HEK293 (cell line): ENCODE results near the gene CMIP.

Source experiments
- ZNF626 ChIP-seq: fragments of 450-650 bp; sonication (Bioruptor Pico); formaldehyde crosslinking; IDR thresholded peaks from 2 replicates; pipeline ENCODE4 v1.5.1; 2018; ENCODE audit warnings: missing biosample characterization, missing genetic modification characterization, inconsistent platforms
- TF ChIP-seq, protein P1 (sequence below): fragments of 450-650 bp; formaldehyde crosslinking; IDR thresholded peaks from 2 replicates; pipeline ENCODE4 v1.5.1; 2016; ENCODE audit warnings: missing biosample characterization, missing genetic modification characterization
- TF ChIP-seq, protein P2 (sequence below): fragments of 450-650 bp; formaldehyde crosslinking; IDR thresholded peaks from 2 replicates; pipeline ENCODE4 v1.5.1; 2016; ENCODE audit warnings: missing biosample characterization, missing genetic modification characterization

DNA sequence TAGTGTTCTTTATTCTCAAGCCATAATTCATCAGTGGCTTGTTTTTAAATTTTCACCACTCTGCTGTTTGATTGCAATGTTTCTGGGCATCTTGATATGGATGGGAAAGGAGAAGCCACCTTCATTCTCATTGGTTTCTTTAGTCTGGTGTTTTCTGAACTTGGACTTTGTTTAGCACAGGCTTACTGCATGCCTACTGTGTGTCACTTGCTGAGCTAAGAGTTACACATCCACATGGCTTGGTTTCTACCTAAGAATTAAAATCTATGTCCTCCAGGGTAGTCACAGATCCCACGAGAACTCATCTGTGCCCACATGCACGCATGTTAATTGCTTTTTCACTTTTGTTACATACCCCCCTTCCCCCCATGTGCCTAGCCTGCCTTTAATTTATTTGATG lies 4.6 kb downstream of the CMIP start:
- TF ChIP-seq, protein P1, sequence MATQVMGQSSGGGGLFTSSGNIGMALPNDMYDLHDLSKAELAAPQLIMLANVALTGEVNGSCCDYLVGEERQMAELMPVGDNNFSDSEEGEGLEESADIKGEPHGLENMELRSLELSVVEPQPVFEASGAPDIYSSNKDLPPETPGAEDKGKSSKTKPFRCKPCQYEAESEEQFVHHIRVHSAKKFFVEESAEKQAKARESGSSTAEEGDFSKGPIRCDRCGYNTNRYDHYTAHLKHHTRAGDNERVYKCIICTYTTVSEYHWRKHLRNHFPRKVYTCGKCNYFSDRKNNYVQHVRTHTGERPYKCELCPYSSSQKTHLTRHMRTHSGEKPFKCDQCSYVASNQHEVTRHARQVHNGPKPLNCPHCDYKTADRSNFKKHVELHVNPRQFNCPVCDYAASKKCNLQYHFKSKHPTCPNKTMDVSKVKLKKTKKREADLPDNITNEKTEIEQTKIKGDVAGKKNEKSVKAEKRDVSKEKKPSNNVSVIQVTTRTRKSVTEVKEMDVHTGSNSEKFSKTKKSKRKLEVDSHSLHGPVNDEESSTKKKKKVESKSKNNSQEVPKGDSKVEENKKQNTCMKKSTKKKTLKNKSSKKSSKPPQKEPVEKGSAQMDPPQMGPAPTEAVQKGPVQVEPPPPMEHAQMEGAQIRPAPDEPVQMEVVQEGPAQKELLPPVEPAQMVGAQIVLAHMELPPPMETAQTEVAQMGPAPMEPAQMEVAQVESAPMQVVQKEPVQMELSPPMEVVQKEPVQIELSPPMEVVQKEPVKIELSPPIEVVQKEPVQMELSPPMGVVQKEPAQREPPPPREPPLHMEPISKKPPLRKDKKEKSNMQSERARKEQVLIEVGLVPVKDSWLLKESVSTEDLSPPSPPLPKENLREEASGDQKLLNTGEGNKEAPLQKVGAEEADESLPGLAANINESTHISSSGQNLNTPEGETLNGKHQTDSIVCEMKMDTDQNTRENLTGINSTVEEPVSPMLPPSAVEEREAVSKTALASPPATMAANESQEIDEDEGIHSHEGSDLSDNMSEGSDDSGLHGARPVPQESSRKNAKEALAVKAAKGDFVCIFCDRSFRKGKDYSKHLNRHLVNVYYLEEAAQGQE (tag by site-specific recombination) = no peak
- TF ChIP-seq ZNF626 (tag by site-specific recombination) = no peak
- TF ChIP-seq, protein P2, sequence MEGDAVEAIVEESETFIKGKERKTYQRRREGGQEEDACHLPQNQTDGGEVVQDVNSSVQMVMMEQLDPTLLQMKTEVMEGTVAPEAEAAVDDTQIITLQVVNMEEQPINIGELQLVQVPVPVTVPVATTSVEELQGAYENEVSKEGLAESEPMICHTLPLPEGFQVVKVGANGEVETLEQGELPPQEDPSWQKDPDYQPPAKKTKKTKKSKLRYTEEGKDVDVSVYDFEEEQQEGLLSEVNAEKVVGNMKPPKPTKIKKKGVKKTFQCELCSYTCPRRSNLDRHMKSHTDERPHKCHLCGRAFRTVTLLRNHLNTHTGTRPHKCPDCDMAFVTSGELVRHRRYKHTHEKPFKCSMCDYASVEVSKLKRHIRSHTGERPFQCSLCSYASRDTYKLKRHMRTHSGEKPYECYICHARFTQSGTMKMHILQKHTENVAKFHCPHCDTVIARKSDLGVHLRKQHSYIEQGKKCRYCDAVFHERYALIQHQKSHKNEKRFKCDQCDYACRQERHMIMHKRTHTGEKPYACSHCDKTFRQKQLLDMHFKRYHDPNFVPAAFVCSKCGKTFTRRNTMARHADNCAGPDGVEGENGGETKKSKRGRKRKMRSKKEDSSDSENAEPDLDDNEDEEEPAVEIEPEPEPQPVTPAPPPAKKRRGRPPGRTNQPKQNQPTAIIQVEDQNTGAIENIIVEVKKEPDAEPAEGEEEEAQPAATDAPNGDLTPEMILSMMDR (tag by site-specific recombination) = no peak
